GM23338 (cell line): ENCODE measurements around the gene GPATCH3. TPM values are rescaled to one million over a fixed set of nuclear protein-coding genes. Genes with fewer than 3 reads are reported as not detected.
A peak's percentile ranks its signal among the peaks of the same experiment; 100 is the strongest.

Source experiments
- ATAC-seq: fragments of 200-7000 bp; cut with Tn5 transposase; 3 replicates; pipeline ENCODE4 v1.9.1; 2020
- DNase-seq: peaks from one replicate; pipeline ENCODE4 v3.0.0-alpha.2; 2015; ENCODE audit warnings: low spot score
- H2AFZ ChIP-seq: fragments of 200-600 bp; sonication (generic); 2 replicates; pipeline ENCODE4 v1.8.0; 2016; ENCODE audit warnings: antibody characterized with exemption, mild to moderate bottlenecking, moderate library complexity
- H3F3A ChIP-seq: fragments of 200-600 bp; sonication (generic); replicated peaks from 2 replicates; pipeline ENCODE4 v1.8.0; 2017; ENCODE audit warnings: antibody characterized with exemption, mixed run types, low read depth
- H3K27ac ChIP-seq: fragments of 200-600 bp; sonication (generic); 2 replicates; pipeline ENCODE4 v1.6.1; 2016; ENCODE audit warnings: low read depth
- H3K27me3 ChIP-seq: fragments of 200-600 bp; sonication (generic); 2 replicates; pipeline ENCODE4 v1.8.0; 2016; ENCODE audit warnings: mild to moderate bottlenecking, mixed run types, moderate library complexity; ENCODE audit not compliant: insufficient read depth
- H3K36me3 ChIP-seq: fragments of 200-600 bp; sonication (generic); 2 replicates; pipeline ENCODE4 v1.8.0; 2016; ENCODE audit warnings: mild to moderate bottlenecking; ENCODE audit not compliant: insufficient read depth
- H3K4me1 ChIP-seq: fragments of 200-600 bp; sonication (generic); 2 replicates; pipeline ENCODE4 v1.8.0; 2016; ENCODE audit warnings: mild to moderate bottlenecking, moderate library complexity; ENCODE audit not compliant: insufficient read depth
- H3K4me2 ChIP-seq: fragments of 200-600 bp; sonication (generic); 2 replicates; pipeline ENCODE4 v1.7.1; 2017; ENCODE audit warnings: mixed run types
- H3K4me3 ChIP-seq: fragments of 200-600 bp; sonication (generic); 2 replicates; pipeline ENCODE4 v1.6.1; 2016; ENCODE audit warnings: mixed run types
- H3K79me2 ChIP-seq: fragments of 200-600 bp; sonication (generic); replicated peaks from 2 replicates; pipeline ENCODE4 v1.8.0; 2017; ENCODE audit warnings: mild to moderate bottlenecking; ENCODE audit not compliant: insufficient read depth
- H3K9me2 ChIP-seq: fragments of 200-600 bp; sonication (generic); 2 replicates; pipeline ENCODE4 v1.8.0; 2017; ENCODE audit not compliant: insufficient read depth
- H4K20me1 ChIP-seq: fragments of 200-600 bp; sonication (generic); replicated peaks from 2 replicates; pipeline ENCODE4 v1.8.0; 2017; ENCODE audit warnings: mild to moderate bottlenecking; ENCODE audit not compliant: insufficient read depth
- H3K27ac Mint-ChIP-seq: 2 replicates; pipeline ENCODE4 v1.8.0; 2020; ENCODE audit warnings: inconsistent platforms, mild to moderate bottlenecking, moderate library complexity, mixed read lengths
- H3K27me3 Mint-ChIP-seq: 3 replicates; pipeline ENCODE4 v1.8.0; 2022; ENCODE audit warnings: low read depth, mild to moderate bottlenecking, moderate library complexity, mixed read lengths, inconsistent platforms; ENCODE audit not compliant: insufficient read depth, poor library complexity
- H3K36me3 Mint-ChIP-seq: 3 replicates; pipeline ENCODE4 v1.8.0; 2021; ENCODE audit warnings: low read depth, mild to moderate bottlenecking, inconsistent platforms, moderate library complexity, mixed read lengths
- H3K4me1 Mint-ChIP-seq: 3 replicates; pipeline ENCODE4 v1.8.0; 2020; ENCODE audit warnings: mild to moderate bottlenecking, inconsistent platforms, mixed read lengths
- H3K4me3 Mint-ChIP-seq: 3 replicates; pipeline ENCODE4 v1.8.0; 2021; ENCODE audit warnings: moderate library complexity, mild to moderate bottlenecking, inconsistent platforms, mixed read lengths
- H3K9me3 Mint-ChIP-seq: 3 replicates; pipeline ENCODE4 v1.8.0; 2020; ENCODE audit warnings: moderate library complexity, mild to moderate bottlenecking, inconsistent platforms, mixed read lengths
- CREB1 ChIP-seq: fragments of 250-450 bp; sonication (Bioruptor Pico); IDR thresholded peaks from 2 replicates; pipeline ENCODE4 v1.5.0; 2020; ENCODE audit warnings: low read depth, mild to moderate bottlenecking, moderate library complexity
- EZH2phosphoT487 ChIP-seq: fragments of 200-600 bp; sonication (generic); IDR thresholded peaks from one replicate; pipeline ENCODE4 v1.8.1; 2018; ENCODE audit warnings: antibody characterized with exemption; ENCODE audit not compliant: unreplicated experiment
- JUNB ChIP-seq: IDR thresholded peaks from one replicate; pipeline ENCODE4 v1.6.1; 2016; ENCODE audit warnings: antibody characterized with exemption; ENCODE audit not compliant: unreplicated experiment
- NANOG ChIP-seq: IDR thresholded peaks from 2 replicates; pipeline ENCODE4 v1.6.1; 2016; ENCODE audit warnings: antibody characterized with exemption, borderline replicate concordance
- POLR2AphosphoS5 ChIP-seq: IDR thresholded peaks from 2 replicates; pipeline ENCODE4 v1.6.1; 2016; ENCODE audit warnings: antibody characterized with exemption, low read depth
- STAT1 ChIP-seq: IDR thresholded peaks from one replicate; pipeline ENCODE4 v1.6.1; 2016; ENCODE audit warnings: antibody characterized with exemption; ENCODE audit not compliant: unreplicated experiment
- ZNF114 ChIP-seq: fragments of 250-450 bp; sonication (Bioruptor Pico); IDR thresholded peaks from 2 replicates; pipeline ENCODE4 v1.5.0; 2020; ENCODE audit warnings: mild to moderate bottlenecking, moderate library complexity
- ZNF331 ChIP-seq: fragments of 250-450 bp; sonication (Bioruptor Pico); IDR thresholded peaks from 2 replicates; pipeline ENCODE4 v1.5.0; 2020; ENCODE audit warnings: low read depth, mild to moderate bottlenecking, moderate library complexity
- polyA plus RNA-seq: library from polyadenylated mRNA; unstranded; fragments of >200 nt; fragmentation: Nextera tagmentation; extraction: Ambion mirVana; gene quantifications from 2 replicates; pipeline ENCODE4 v1.2.1, GENCODE V29; 2016
- total RNA-seq: library from RNA; depleted of rRNA; stranded (reverse); fragments of >200 nt; shearing (Covaris generic); gene quantifications from 2 replicates; pipeline ENCODE4 v1.2.3, GENCODE V29; 2014
- TF ChIP-seq, protein P1 (sequence below): fragments of 250-450 bp; sonication (Bioruptor Pico); IDR thresholded peaks from 2 replicates; pipeline ENCODE4 v1.5.0; 2020; ENCODE audit warnings: mild to moderate bottlenecking, moderate library complexity
- TF ChIP-seq, protein P2 (sequence below), 2 experiments: fragments of 200-600 bp in 1 of 2; sonication (generic) in 1 of 2; conservative IDR thresholded peaks; 2 replicates each; pipeline versions ENCODE4 v1.5.1 to v1.6.1; 2016 to 2017; ENCODE audit warnings: antibody characterized with exemption in 2 of 2, low read depth in 2 of 2, mild to moderate bottlenecking in 2 of 2, moderate library complexity in 1 of 2
- TF ChIP-seq, protein P3 (sequence below): IDR thresholded peaks from 2 replicates; pipeline ENCODE4 v1.6.1; 2016; ENCODE audit warnings: antibody characterized with exemption

Gene GPATCH3
- total and polyA plus RNA-seq, 2 experiments from 2014 or later = 10.5 to 13.0 TPM

DNA sequence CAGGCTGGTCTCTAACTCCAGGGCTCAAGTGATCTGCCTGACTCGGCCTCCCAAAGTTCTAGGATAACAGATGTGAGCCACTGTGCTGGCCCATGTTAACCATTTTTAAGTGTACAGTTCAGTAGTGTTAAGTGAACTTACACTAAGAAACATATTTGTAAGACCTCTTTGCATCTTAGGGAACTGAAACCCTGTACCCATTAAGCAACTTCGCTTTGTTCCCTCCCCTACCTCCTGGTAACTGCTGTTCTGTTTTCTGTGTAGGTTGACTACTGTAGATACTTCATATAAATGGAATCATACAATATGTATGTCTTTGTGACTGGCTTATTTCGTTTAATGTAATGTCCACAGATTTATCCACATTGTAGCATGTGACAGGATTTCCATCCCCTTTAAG, 32.3 kb upstream of the GPATCH3 start (continued):
- TF ChIP-seq, protein P1, sequence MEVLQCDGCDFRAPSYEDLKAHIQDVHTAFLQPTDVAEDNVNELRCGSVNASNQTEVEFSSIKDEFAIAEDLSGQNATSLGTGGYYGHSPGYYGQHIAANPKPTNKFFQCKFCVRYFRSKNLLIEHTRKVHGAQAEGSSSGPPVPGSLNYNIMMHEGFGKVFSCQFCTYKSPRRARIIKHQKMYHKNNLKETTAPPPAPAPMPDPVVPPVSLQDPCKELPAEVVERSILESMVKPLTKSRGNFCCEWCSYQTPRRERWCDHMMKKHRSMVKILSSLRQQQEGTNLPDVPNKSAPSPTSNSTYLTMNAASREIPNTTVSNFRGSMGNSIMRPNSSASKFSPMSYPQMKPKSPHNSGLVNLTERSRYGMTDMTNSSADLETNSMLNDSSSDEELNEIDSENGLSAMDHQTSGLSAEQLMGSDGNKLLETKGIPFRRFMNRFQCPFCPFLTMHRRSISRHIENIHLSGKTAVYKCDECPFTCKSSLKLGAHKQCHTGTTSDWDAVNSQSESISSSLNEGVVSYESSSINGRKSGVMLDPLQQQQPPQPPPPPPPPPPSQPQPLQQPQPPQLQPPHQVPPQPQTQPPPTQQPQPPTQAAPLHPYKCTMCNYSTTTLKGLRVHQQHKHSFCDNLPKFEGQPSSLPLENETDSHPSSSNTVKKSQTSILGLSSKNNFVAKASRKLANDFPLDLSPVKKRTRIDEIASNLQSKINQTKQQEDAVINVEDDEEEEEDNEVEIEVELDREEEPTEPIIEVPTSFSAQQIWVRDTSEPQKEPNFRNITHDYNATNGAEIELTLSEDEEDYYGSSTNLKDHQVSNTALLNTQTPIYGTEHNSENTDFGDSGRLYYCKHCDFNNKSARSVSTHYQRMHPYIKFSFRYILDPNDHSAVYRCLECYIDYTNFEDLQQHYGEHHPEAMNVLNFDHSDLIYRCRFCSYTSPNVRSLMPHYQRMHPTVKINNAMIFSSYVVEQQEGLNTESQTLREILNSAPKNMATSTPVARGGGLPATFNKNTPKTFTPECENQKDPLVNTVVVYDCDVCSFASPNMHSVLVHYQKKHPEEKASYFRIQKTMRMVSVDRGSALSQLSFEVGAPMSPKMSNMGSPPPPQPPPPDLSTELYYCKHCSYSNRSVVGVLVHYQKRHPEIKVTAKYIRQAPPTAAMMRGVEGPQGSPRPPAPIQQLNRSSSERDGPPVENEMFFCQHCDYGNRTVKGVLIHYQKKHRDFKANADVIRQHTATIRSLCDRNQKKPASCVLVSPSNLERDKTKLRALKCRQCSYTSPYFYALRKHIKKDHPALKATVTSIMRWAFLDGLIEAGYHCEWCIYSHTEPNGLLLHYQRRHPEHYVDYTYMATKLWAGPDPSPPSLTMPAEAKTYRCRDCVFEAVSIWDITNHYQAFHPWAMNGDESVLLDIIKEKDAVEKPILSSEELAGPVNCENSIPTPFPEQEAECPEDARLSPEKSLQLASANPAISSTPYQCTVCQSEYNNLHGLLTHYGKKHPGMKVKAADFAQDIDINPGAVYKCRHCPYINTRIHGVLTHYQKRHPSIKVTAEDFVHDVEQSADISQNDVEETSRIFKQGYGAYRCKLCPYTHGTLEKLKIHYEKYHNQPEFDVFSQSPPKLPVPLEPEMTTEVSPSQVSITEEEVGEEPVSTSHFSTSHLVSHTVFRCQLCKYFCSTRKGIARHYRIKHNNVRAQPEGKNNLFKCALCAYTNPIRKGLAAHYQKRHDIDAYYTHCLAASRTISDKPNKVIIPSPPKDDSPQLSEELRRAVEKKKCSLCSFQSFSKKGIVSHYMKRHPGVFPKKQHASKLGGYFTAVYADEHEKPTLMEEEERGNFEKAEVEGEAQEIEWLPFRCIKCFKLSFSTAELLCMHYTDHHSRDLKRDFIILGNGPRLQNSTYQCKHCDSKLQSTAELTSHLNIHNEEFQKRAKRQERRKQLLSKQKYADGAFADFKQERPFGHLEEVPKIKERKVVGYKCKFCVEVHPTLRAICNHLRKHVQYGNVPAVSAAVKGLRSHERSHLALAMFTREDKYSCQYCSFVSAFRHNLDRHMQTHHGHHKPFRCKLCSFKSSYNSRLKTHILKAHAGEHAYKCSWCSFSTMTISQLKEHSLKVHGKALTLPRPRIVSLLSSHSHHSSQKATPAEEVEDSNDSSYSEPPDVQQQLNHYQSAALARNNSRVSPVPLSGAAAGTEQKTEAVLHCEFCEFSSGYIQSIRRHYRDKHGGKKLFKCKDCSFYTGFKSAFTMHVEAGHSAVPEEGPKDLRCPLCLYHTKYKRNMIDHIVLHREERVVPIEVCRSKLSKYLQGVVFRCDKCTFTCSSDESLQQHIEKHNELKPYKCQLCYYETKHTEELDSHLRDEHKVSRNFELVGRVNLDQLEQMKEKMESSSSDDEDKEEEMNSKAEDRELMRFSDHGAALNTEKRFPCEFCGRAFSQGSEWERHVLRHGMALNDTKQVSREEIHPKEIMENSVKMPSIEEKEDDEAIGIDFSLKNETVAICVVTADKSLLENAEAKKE = no peak
- TF ChIP-seq STAT1 (no peak), EZH2phosphoT487 (no peak), NANOG (no peak)
- TF ChIP-seq, protein P2, sequence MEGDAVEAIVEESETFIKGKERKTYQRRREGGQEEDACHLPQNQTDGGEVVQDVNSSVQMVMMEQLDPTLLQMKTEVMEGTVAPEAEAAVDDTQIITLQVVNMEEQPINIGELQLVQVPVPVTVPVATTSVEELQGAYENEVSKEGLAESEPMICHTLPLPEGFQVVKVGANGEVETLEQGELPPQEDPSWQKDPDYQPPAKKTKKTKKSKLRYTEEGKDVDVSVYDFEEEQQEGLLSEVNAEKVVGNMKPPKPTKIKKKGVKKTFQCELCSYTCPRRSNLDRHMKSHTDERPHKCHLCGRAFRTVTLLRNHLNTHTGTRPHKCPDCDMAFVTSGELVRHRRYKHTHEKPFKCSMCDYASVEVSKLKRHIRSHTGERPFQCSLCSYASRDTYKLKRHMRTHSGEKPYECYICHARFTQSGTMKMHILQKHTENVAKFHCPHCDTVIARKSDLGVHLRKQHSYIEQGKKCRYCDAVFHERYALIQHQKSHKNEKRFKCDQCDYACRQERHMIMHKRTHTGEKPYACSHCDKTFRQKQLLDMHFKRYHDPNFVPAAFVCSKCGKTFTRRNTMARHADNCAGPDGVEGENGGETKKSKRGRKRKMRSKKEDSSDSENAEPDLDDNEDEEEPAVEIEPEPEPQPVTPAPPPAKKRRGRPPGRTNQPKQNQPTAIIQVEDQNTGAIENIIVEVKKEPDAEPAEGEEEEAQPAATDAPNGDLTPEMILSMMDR (conservative IDR thresholded peaks at IDR 0.05; ENCODE audit: low read depth in 2 of 2) = no peak

DNA sequence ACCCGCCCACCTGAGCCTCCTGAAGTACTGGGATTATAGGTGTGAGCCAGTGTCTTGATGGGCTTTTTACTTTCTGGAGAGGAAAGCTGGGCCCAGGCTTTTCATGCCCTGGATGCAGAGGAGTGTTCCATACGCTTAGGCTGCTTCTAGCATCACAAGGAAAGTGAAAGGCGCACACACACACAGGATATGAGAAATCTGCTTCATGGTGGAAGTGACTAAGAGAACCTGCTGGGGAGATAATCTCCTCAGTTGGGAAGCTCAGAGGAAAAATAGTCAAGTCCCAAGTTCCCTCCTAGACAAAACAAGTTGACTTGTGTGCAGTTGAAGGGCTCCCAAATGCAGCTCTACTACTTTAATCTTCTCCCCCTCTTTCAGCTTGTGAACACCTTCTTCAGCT, 23.4 kb upstream of the GPATCH3 start:
- ATAC-seq (no peak), DNase-seq (no peak)
- H2AFZ ChIP-seq = no peak overlapping the region
- peaks cover 67% of the 10 kb centered on the region for H3K79me2 ChIP-seq
- peaks cover 36% of the 10 kb centered on the region for H4K20me1 ChIP-seq
- no peak overlapping the region for H3K27ac Mint-ChIP-seq
- peak overlapping the region; percentile 93; the same call in 2 of the 3 replicates for H3K4me3 Mint-ChIP-seq
- TF ChIP-seq, protein P3, sequence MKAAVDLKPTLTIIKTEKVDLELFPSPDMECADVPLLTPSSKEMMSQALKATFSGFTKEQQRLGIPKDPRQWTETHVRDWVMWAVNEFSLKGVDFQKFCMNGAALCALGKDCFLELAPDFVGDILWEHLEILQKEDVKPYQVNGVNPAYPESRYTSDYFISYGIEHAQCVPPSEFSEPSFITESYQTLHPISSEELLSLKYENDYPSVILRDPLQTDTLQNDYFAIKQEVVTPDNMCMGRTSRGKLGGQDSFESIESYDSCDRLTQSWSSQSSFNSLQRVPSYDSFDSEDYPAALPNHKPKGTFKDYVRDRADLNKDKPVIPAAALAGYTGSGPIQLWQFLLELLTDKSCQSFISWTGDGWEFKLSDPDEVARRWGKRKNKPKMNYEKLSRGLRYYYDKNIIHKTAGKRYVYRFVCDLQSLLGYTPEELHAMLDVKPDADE = no peak
- TF ChIP-seq, protein P2 (conservative IDR thresholded peaks at IDR 0.05; ENCODE audit: low read depth in 2 of 2) = no peak
- TF ChIP-seq STAT1 (no peak), ZNF331 (CRISPR knock-in tag) (no peak), ZNF114 (CRISPR knock-in tag) (no peak), CREB1 (CRISPR knock-in tag) (no peak), POLR2AphosphoS5 (no peak), JUNB (no peak)
- H3K27me3 Mint-ChIP-seq = peaks cover 13% of the 10 kb centered on the region
- H3K4me2 ChIP-seq = no peak overlapping the region
- H3K9me2 ChIP-seq = no peaks in the 10 kb centered on the region
- peaks cover 12% of the 10 kb centered on the region for H3K4me1 ChIP-seq
- peaks cover 58% of the 10 kb centered on the region for H3K36me3 Mint-ChIP-seq
- peaks cover 24% of the 10 kb centered on the region; the same call in 1 of the 2 replicates for H3F3A ChIP-seq
- H3K27ac ChIP-seq = no peak overlapping the region
- H3K27me3 ChIP-seq = no peaks in the 10 kb centered on the region
- no peaks in the 10 kb centered on the region for H3K9me3 Mint-ChIP-seq
- H3K4me1 Mint-ChIP-seq = peaks cover 18% of the 10 kb centered on the region
- H3K36me3 ChIP-seq = peaks cover 44% of the 10 kb centered on the region
- no peak overlapping the region for H3K4me3 ChIP-seq
